Activated CD8-positive, alpha-beta memory T cell treated with anti-CD3 and anti-CD28 coated beads, Interleukin-2, amount 50 U/mL, for 24 hours (primary cell): ENCODE measurements around the gene TPBG.

ENCODE experiments used
- DNase-seq: peaks from one replicate; pipeline ENCODE4 v3.0.0-alpha.2; 2020; ENCODE audit errors: extremely low read depth

Gene TPBG

GRCh38 chr6:82363428-82364086, at the start of gene TPBG:
TPBG (plus strand) TSS chr6:82363817; CDS start chr6:82364962, 1,145 bp downstream.
- no peak for DNase-seq

GRCh38 chr6:82322386-82322785, 41.2 kb upstream of the TPBG start:
- no peak for DNase-seq

- no peak for DNase-seq
Observed at GRCh38 chr6:82329766-82330165, 33.9 kb upstream of the TPBG start.

GRCh38 chr6:82330171-82330804, 33.3 kb upstream of the TPBG start:
- no peak for DNase-seq

GRCh38 chr6:82331031-82331773, 32.4 kb upstream of the TPBG start:
- no peak for DNase-seq

- DNase-seq = no peak
Observed at GRCh38 chr6:82333781-82334180, 29.8 kb upstream of the TPBG start.

GRCh38 chr6:82337688-82338257, 25.8 kb upstream of the TPBG start:
- no peak for DNase-seq

- no peak for DNase-seq
Observed at GRCh38 chr6:82348130-82348529, 15.5 kb upstream of the TPBG start.

- DNase-seq = no peak
Observed at GRCh38 chr6:82353848-82354247, 9.8 kb upstream of the TPBG start.

- no peak for DNase-seq
Observed at GRCh38 chr6:82360552-82360951, 3.1 kb upstream of the TPBG start.

GRCh38 chr6:82361631-82362030, 2.0 kb upstream of the TPBG start:
- no peak for DNase-seq

GRCh38 chr6:82362144-82362543, 1.5 kb upstream of the TPBG start:
- DNase-seq = no peak

GRCh38 chr6:82362878-82363427, 664 bp upstream of the TPBG start:
- DNase-seq = no peak

GRCh38 chr6:82364087-82365015, 734 bp downstream of the TPBG start:
- no peak for DNase-seq

GRCh38 chr6:82365016-82365795, 1.6 kb downstream of the TPBG start:
- no peak for DNase-seq

- DNase-seq = no peak
Observed at GRCh38 chr6:82367704-82368103, 4.1 kb downstream of the TPBG start.

GRCh38 chr6:82370788-82371187, 7.2 kb downstream of the TPBG start:
- no peak for DNase-seq

- DNase-seq = no peak
Observed at GRCh38 chr6:82371799-82372546, 8.4 kb downstream of the TPBG start.

- DNase-seq = no peak
Observed at GRCh38 chr6:82372656-82373055, 9.0 kb downstream of the TPBG start.

GRCh38 chr6:82374516-82374915, 10.9 kb downstream of the TPBG start:
- DNase-seq = no peak
